Kidney (tissue), 14 donors: ENCODE results near the gene CLASRP. TPM values are rescaled to one million over a fixed set of nuclear protein-coding genes. Genes with fewer than 3 reads are reported as not detected.
A peak's percentile ranks its signal among the peaks of the same experiment; 100 is the strongest.

ENCODE experiments used
- DNase-seq, 5 donors: peaks; one replicate each; pipeline ENCODE4 v3.0.0-alpha.2; 2013 to 2020
- FAIRE-seq: peaks from 2 replicates; lab custom pipeline; 2012; peaks lifted over from hg19 to GRCh38; lab: Jason Lieb, UNC
- H3K27ac ChIP-seq, 2 donors: one replicate each; pipeline ENCODE4 v1.7.0; 2013; ENCODE audit warnings: low read depth in 2 of 2, low read length in 2 of 2, inconsistent platforms in 1 of 2
- H3K27me3 ChIP-seq: one replicate; pipeline ENCODE4 v1.7.1; 2013; ENCODE audit warnings: low read length, inconsistent platforms; ENCODE audit not compliant: control insufficient read depth, insufficient read depth
- H3K36me3 ChIP-seq, 3 donors: one replicate each; pipeline versions ENCODE4 v1.7.0 to v1.7.1; 2013; ENCODE audit warnings: low read length in 3 of 3, control low read depth in 1 of 3, inconsistent platforms in 1 of 3; ENCODE audit not compliant: insufficient read depth in 3 of 3, control insufficient read depth in 2 of 3
- H3K4me1 ChIP-seq, 3 donors: one replicate each; pipeline versions ENCODE4 v1.7.0 to v1.7.1; 2013; ENCODE audit warnings: low read length in 3 of 3, inconsistent platforms in 1 of 3, low read depth in 1 of 3; ENCODE audit not compliant: control insufficient read depth in 2 of 3, insufficient read depth in 2 of 3
- H3K4me3 ChIP-seq, 3 donors: one replicate each; pipeline versions ENCODE4 v1.7.0 to v1.8.1; 2013; ENCODE audit warnings: low read length in 3 of 3, control low read depth in 1 of 3, inconsistent platforms in 1 of 3
- H3K9ac ChIP-seq, 3 donors: one replicate each; pipeline versions ENCODE4 v1.7.0 to v1.7.1; 2013; ENCODE audit warnings: low read length in 3 of 3, control low read depth in 1 of 3, inconsistent platforms in 1 of 3
- H3K9me3 ChIP-seq, 3 donors: one replicate each; pipeline versions ENCODE4 v1.7.0 to v1.7.1; 2013; ENCODE audit warnings: low read length in 3 of 3, control low read depth in 1 of 3, inconsistent platforms in 1 of 3; ENCODE audit not compliant: control insufficient read depth in 2 of 3, insufficient read depth in 1 of 3
- intact Hi-C: fragments of 100-400 bp; cut with DNase I; formaldehyde crosslinking; loops from one replicate; pipeline ENCODE4 v1.11.1; 2022
- polyA plus RNA-seq: library from polyadenylated mRNA; stranded (reverse); fragments of 350-450 nt; fragmentation: Illumina TruSeq; extraction: RNeasy Lipid Tissue Mini Kit (QIAGEN cat#74804); gene quantifications from one replicate; pipeline ENCODE4 v1.2.3, GENCODE V29; 2014; ENCODE audit warnings: low read depth, low replicate concordance; ENCODE audit not compliant: insufficient read depth
- total RNA-seq: library from RNA; stranded (reverse); fragmentation: NEBNext Ultra II Directional; extraction: Animal tissue kit (Norgen Biotek cat#: 25700); gene quantifications from one replicate; pipeline ENCODE4 v1.2.1, GENCODE V29; 2021
- TF ChIP-seq, protein P1 (sequence below): IDR thresholded peaks from 3 replicates; pipeline ENCODE4 v1.5.1; 2012; ENCODE audit warnings: mild to moderate bottlenecking, moderate library complexity, borderline replicate concordance; ENCODE audit not compliant: insufficient read depth; ENCODE audit errors: extremely low read depth
- donor health status: control.
- donor health status: control.
- donor health status: control.
- donor health status: control.
- donor health status: control.
- donor health status: DM: yes; HTN: yes; CAD: no.
- donor health status: Normal renal cell carcinoma (clear cell type).

CLASRP gene
- total and polyA plus RNA-seq, 2 donors from 2014 or later, result 38.0 to 83.6 TPM

DNA sequence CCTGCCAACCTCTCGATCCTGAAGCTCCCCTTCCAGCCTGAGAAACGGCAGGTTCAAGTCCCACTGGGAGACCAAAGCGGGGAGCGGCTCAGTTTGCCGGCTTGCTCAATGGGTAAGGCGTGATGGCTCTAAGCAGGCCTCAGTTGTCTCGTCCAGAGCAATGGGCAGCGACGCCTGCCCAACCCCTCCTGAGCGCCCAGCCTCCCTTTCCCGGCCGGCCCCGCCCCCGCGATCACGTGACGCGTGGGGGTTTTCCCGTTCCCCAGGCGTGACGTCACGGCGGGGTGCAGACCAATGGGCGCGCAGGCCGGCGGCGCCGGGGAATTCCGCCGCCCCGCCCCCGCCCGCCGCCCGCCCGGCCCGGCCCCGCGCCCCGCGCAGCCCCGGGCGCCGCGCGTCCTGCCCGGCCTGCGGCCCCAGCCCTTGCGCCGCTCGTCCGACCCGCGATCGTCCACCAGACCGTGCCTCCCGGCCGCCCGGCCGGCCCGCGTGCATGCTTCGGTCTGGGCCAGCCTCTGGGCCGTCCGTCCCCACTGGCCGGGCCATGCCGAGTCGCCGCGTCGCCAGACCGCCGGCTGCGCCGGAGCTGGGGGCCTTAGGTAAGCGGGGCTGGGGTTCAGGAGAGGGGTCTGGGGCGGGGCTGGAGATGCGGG is 37.6 kb upstream of the CLASRP start, which contains the start of gene RELB:
RELB (plus strand) TSS at position 378 of the 653 bp plus-strand sequence; CDS start at position 494, 116 bp downstream.
- H3K9ac ChIP-seq, result peak within 1 kb of the TSS in 2 of 3 donors; percentile 60 to 91
- peak within 1 kb of the TSS; percentile 62 to 72 (median 68) for H3K4me3 ChIP-seq
- TF ChIP-seq, protein P1, sequence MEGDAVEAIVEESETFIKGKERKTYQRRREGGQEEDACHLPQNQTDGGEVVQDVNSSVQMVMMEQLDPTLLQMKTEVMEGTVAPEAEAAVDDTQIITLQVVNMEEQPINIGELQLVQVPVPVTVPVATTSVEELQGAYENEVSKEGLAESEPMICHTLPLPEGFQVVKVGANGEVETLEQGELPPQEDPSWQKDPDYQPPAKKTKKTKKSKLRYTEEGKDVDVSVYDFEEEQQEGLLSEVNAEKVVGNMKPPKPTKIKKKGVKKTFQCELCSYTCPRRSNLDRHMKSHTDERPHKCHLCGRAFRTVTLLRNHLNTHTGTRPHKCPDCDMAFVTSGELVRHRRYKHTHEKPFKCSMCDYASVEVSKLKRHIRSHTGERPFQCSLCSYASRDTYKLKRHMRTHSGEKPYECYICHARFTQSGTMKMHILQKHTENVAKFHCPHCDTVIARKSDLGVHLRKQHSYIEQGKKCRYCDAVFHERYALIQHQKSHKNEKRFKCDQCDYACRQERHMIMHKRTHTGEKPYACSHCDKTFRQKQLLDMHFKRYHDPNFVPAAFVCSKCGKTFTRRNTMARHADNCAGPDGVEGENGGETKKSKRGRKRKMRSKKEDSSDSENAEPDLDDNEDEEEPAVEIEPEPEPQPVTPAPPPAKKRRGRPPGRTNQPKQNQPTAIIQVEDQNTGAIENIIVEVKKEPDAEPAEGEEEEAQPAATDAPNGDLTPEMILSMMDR, result no peak
- no peaks in the 10 kb centered on the region for H3K36me3 ChIP-seq
- intact Hi-C loops, result no loop called here
- H3K9me3 ChIP-seq, result no peaks in the 10 kb centered on the region
- no peak for FAIRE-seq
- peak within 1 kb of the TSS; percentile 98 to 99 for H3K27ac ChIP-seq
- no peaks in the 10 kb centered on the region for H3K27me3 ChIP-seq
- DNase-seq, result peak; percentile 92 to 98 (median 95)
- H3K4me1 ChIP-seq, result peaks cover 0 to 5% (median 4%) of the 10 kb centered on the region in 3 donors

DNA sequence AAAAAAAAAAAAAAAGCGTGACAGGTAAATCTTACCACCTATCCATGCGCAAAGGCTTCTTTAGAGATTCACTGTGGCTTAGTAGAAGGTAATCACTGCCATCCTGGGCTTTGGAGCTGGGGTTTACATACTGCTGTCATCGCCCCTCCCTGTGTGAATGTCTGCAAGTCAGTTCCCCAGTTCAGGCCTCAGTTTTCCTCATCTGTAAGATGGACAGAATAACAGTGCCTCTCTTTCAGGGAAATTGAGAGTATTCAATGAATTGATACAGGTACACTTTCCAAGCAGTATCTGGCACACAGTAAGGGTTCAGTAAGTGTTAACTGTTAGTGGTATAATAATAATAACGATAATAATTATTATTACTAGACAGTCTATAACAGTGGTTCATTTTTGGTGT is 35.4 kb upstream of the CLASRP start:
- peaks cover 0 to 5% (median 4%) of the 10 kb centered on the region in 3 donors for H3K4me1 ChIP-seq
- H3K9ac ChIP-seq, result no peak overlapping the region
- intact Hi-C loops, result no loop called here
- H3K9me3 ChIP-seq, result no peaks in the 10 kb centered on the region
- FAIRE-seq (no peak), DNase-seq (no peak)
- no peak overlapping the region for H3K4me3 ChIP-seq
- TF ChIP-seq, protein P1, result no peak
- no peak overlapping the region for H3K27ac ChIP-seq
- H3K36me3 ChIP-seq, result no peaks in the 10 kb centered on the region
- no peaks in the 10 kb centered on the region for H3K27me3 ChIP-seq

DNA sequence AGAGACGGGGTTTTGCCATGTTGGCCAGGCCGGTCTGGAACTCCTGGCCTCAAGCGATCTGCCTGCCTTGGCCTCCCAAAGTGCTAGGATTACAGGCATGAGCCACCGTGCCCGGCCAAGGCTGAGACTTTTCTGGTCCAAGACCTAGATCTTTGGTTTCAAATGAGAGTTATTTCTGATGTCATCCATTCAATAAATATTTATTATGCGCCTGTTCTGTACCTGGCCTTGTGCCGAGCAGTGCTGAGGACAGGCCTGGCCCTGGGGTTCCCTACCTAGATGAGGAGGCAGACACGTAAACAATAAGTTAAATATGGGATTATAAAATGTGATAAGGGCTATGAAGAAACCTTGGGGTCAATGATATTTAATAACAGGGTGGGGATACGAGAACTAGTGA is 33.1 kb upstream of the CLASRP start:
- Histone ChIP-seq H3K27ac (no peak overlapping the region), H3K36me3 (no peaks in the 10 kb centered on the region), H3K9ac (no peak overlapping the region), H3K27me3 (no peaks in the 10 kb centered on the region), H3K4me3 (no peak overlapping the region), H3K9me3 (no peaks in the 10 kb centered on the region), H3K4me1 (peaks cover 0 to 5% (median 4%) of the 10 kb centered on the region in 3 donors)
- DNase-seq (no peak), FAIRE-seq (no peak)
- TF ChIP-seq, protein P1, result no peak
- intact Hi-C loops, result no loop called here

DNA sequence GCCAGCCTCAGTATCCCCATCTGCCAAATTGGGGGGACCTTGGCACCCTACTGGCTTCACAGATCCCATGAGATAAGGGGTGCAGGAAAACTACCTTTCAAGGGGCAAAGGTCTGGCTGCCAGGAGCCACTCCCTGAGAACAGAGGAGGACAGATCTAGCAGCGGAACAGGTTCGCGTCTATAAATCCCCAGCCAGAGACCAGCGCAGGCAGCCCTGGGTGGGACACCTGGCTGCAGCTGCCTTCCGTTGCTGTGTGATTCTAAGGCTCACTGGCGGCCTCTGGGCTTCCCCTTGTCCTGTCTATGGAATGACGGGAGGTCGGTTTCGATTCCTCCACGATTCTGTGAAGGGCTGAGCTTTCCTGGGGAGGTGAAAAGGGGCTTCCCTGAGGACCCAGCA is 30.3 kb upstream of the CLASRP start:
- DNase-seq (no peak), FAIRE-seq (no peak)
- intact Hi-C loops, result no loop called here
- Histone ChIP-seq H3K9ac (no peak overlapping the region), H3K27me3 (no peaks in the 10 kb centered on the region), H3K27ac (no peak overlapping the region), H3K36me3 (no peaks in the 10 kb centered on the region), H3K4me1 (no peaks in the 10 kb centered on the region), H3K4me3 (no peak overlapping the region), H3K9me3 (no peaks in the 10 kb centered on the region)
- TF ChIP-seq, protein P1, result no peak
